Prostate gland (tissue), 2 donors: ENCODE measurements around the gene ALS2CL.

Experiments used
- POLR2A ChIP-seq: fragments of 450-650 bp; IDR thresholded peaks from one replicate; pipeline ENCODE4 v1.6.1; 2016; ENCODE audit warnings: antibody characterized with exemption, mild to moderate bottlenecking
- POLR2AphosphoS5 ChIP-seq: sonication (generic); formaldehyde crosslinking; IDR thresholded peaks from one replicate; pipeline ENCODE4 v1.6.1; 2017; ENCODE audit warnings: antibody characterized with exemption
- TF ChIP-seq, protein P1 (sequence below), 4 experiments: fragments of 200-600 bp in 2 of 4; fragments of 450-650 bp in 2 of 4; sonication (generic) in 2 of 4; IDR thresholded peaks; 1 replicate in 3 of 4; 2 replicates in 1 of 4; pipeline ENCODE4 v1.5.1; 2016 to 2019; ENCODE audit warnings: antibody characterized with exemption in 4 of 4, mild to moderate bottlenecking in 2 of 4, moderate library complexity in 2 of 4

DNA sequence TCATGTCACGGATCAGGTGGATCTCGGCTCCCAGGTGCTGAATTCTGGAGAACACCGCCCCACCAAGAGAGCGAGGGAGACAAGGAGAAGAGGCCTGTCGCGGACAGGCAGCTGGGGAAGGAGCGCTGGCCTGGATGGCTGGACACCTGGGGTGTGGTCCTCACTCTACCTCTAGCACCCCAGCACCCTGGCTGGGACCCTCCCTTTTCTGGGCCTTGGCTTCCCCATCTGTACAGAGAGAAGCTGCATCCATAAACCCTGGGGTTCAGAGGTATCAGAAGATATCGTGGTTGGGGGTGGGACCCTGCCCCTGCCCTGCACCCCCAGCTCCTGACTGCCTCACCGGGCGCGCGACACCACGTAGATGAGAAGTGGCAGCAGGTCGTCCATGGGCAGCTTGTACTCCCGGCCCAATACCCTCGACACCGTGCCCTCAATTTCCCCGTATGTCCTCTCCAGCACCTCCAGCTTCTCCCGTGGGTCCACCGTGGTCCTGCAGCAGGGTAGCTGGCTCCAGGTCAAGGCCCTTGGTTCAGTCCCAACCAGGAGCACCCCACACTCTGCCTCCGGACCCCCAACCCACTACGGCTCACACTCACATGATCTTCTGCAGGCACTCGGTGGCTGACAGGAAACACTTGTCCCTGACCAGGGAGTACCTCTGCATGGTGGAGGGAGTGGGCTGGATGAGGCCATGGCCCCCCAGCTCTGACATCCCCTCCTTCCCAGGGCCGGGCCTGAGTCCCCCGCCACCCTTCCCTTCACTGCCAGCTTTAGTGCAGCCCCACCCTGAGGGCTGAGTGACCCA lies 21.7 kb downstream of the ALS2CL start:
- TF ChIP-seq, protein P1, sequence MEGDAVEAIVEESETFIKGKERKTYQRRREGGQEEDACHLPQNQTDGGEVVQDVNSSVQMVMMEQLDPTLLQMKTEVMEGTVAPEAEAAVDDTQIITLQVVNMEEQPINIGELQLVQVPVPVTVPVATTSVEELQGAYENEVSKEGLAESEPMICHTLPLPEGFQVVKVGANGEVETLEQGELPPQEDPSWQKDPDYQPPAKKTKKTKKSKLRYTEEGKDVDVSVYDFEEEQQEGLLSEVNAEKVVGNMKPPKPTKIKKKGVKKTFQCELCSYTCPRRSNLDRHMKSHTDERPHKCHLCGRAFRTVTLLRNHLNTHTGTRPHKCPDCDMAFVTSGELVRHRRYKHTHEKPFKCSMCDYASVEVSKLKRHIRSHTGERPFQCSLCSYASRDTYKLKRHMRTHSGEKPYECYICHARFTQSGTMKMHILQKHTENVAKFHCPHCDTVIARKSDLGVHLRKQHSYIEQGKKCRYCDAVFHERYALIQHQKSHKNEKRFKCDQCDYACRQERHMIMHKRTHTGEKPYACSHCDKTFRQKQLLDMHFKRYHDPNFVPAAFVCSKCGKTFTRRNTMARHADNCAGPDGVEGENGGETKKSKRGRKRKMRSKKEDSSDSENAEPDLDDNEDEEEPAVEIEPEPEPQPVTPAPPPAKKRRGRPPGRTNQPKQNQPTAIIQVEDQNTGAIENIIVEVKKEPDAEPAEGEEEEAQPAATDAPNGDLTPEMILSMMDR (IDR thresholded peaks at IDR 0.05): no peak
- no peak for TF ChIP-seq POLR2A
- TF ChIP-seq POLR2AphosphoS5: no peak
